NAMALWA (cell line): ENCODE results near the gene COL17A1.
A peak's percentile ranks its signal among the peaks of the same experiment; 100 is the strongest.

Experiments
- DNase-seq: peaks from one replicate; pipeline ENCODE4 v3.0.0-alpha.2; 2015; ENCODE audit warnings: low spot score

The COL17A1 gene

GRCh38 chr10:104049504-104050250 is 36.0 kb downstream of the COL17A1 start:
- DNase-seq = no peak

- no peak for DNase-seq
Measured at GRCh38 chr10:104046651-104047050, 39.0 kb downstream of the COL17A1 start.

- DNase-seq = peak; percentile 11
Measured at GRCh38 chr10:104045151-104046089, 40.3 kb downstream of the COL17A1 start.

- no peak for DNase-seq
Measured at GRCh38 chr10:104043854-104044253, 41.8 kb downstream of the COL17A1 start.

- no peak for DNase-seq
Measured at GRCh38 chr10:104043185-104043830, 42.4 kb downstream of the COL17A1 start.

- DNase-seq = no peak
Measured at GRCh38 chr10:104041891-104042535, 43.7 kb downstream of the COL17A1 start.

- DNase-seq = no peak
Measured at GRCh38 chr10:104040862-104041789, 44.6 kb downstream of the COL17A1 start.

- no peak for DNase-seq
Measured at GRCh38 chr10:104040382-104040781, 45.3 kb downstream of the COL17A1 start.

GRCh38 chr10:104038958-104039752 is 46.5 kb downstream of the COL17A1 start:
- no peak for DNase-seq

- DNase-seq = no peak
Measured at GRCh38 chr10:104038537-104038936, 47.1 kb downstream of the COL17A1 start.

- DNase-seq = no peak
Measured at GRCh38 chr10:104037261-104037951, 48.3 kb downstream of the COL17A1 start.

GRCh38 chr10:104036518-104037260 is 49.0 kb downstream of the COL17A1 start:
- no peak for DNase-seq

- DNase-seq = no peak
Measured at GRCh38 chr10:104036069-104036384, 49.7 kb downstream of the COL17A1 start.

- DNase-seq = no peak
Measured at GRCh38 chr10:104035194-104036068, 50.2 kb downstream of the COL17A1 start.

- DNase-seq = no peak
Measured at GRCh38 chr10:104034401-104035193, 51.1 kb downstream of the COL17A1 start.

GRCh38 chr10:104033966-104034365 is 51.7 kb downstream of the COL17A1 start:
- no peak for DNase-seq

GRCh38 chr10:104033401-104033930 is 52.2 kb downstream of the COL17A1 start:
- DNase-seq = no peak
